ENCODE measurements around the gene MOAP1. TPM values are rescaled to one million over a fixed set of nuclear protein-coding genes. Genes with fewer than 3 reads are reported as not detected.
"Not testable (repeated sequence)": the region's sequence is repeated elsewhere in the genome, so short reads cannot be mapped to it uniquely, and the experiment has no call there.

The MOAP1 gene
- total RNA-seq, 1 donor from 2014 or later, result 34.2 TPM

GRCh38 chr14:93142854-93143652, 41.6 kb downstream of the MOAP1 start:
- Histone ChIP-seq H3K9me3 (no peaks in the 10 kb centered on the region), H3K4me1 (peaks cover 4% of the 10 kb centered on the region), H3K27ac (no peak overlapping the region), H3K27me3 (no peaks in the 10 kb centered on the region), H3K4me3 (no peak overlapping the region), H3K36me3 (no peaks in the 10 kb centered on the region)
- DNase-seq (no peak), ATAC-seq (no peak)
- no peak for TF ChIP-seq CTCF (IDR thresholded peaks at IDR 0.05)
- intact Hi-C loops (cut with DNase I), result no loop called here

- H3K9me3 ChIP-seq, result no peaks in the 10 kb centered on the region
- DNase-seq, result peak; percentile 86
- H3K36me3 ChIP-seq, result no peaks in the 10 kb centered on the region
- no peaks in the 10 kb centered on the region for H3K27me3 ChIP-seq
- H3K4me1 ChIP-seq, result peaks cover 5% of the 10 kb centered on the region
- no peak overlapping the region for H3K27ac ChIP-seq
- intact Hi-C loops (cut with DNase I), result loop anchor here (10.0 kb wide), 1 partner anchor 183 kb away; no protein-coding TSS in a partner anchor
- ATAC-seq, result peak; percentile 77
- peak; percentile 15 for TF ChIP-seq CTCF (IDR thresholded peaks at IDR 0.05)
- H3K4me3 ChIP-seq, result no peak overlapping the region
Observed at GRCh38 chr14:93137864-93138263, 46.8 kb downstream of the MOAP1 start.

- intact Hi-C loops (cut with DNase I), result loop anchor here (10.0 kb wide), 1 partner anchor 182 kb away; no protein-coding TSS in a partner anchor
- H3K9me3 ChIP-seq, H3K4me3 ChIP-seq, DNase-seq, H3K27me3 ChIP-seq, H3K36me3 ChIP-seq, H3K27ac ChIP-seq: not testable (repeated sequence)
- H3K4me1 ChIP-seq, result peaks cover 13% of the 10 kb centered on the region
- peak; percentile 11 for ATAC-seq
Observed at GRCh38 chr14:93136508-93136907, 48.2 kb downstream of the MOAP1 start.

GRCh38 chr14:93136009-93136408, 48.7 kb downstream of the MOAP1 start:
- Histone ChIP-seq H3K9me3 (no peaks in the 10 kb centered on the region), H3K4me3 (no peak overlapping the region), H3K27ac (no peak overlapping the region), H3K27me3 (no peaks in the 10 kb centered on the region), H3K4me1 (peaks cover 13% of the 10 kb centered on the region), H3K36me3 (no peaks in the 10 kb centered on the region)
- TF ChIP-seq CTCF (IDR thresholded peaks at IDR 0.05), result no peak
- ATAC-seq, result no peak
- intact Hi-C loops (cut with DNase I), result loop anchor here (10.0 kb wide), 1 partner anchor 181 kb away; no protein-coding TSS in a partner anchor
- no peak for DNase-seq

- intact Hi-C loops (cut with DNase I), result loop anchor here (10.0 kb wide), 1 partner anchor 181 kb away; no protein-coding TSS in a partner anchor
- Histone ChIP-seq H3K36me3 (no peaks in the 10 kb centered on the region), H3K27me3 (no peaks in the 10 kb centered on the region), H3K27ac (no peak overlapping the region), H3K4me3 (no peak overlapping the region), H3K9me3 (no peaks in the 10 kb centered on the region), H3K4me1 (peaks cover 13% of the 10 kb centered on the region)
- no peak for ATAC-seq
- no peak for DNase-seq
- no peak for TF ChIP-seq CTCF (IDR thresholded peaks at IDR 0.05)
Observed at GRCh38 chr14:93135399-93135798, 49.3 kb downstream of the MOAP1 start.

GRCh38 chr14:93133464-93133863, 51.2 kb downstream of the MOAP1 start:
- H3K4me3 ChIP-seq, result no peak overlapping the region
- TF ChIP-seq CTCF (IDR thresholded peaks at IDR 0.05), result no peak
- ATAC-seq (peak; percentile 45), DNase-seq (no peak)
- H3K27ac ChIP-seq, result peak overlapping the region; percentile 42
- no peaks in the 10 kb centered on the region for H3K9me3 ChIP-seq
- H3K36me3 ChIP-seq, result no peaks in the 10 kb centered on the region
- no peaks in the 10 kb centered on the region for H3K27me3 ChIP-seq
- peaks cover 16% of the 10 kb centered on the region for H3K4me1 ChIP-seq
- intact Hi-C loops (cut with DNase I), result loop anchor here (10.0 kb wide), 1 partner anchor 179 kb away; no protein-coding TSS in a partner anchor
